NCI-H748 (cell line): Measurements from ENCODE around the gene ANTXR2.
"Not testable (repeated sequence)": the region's sequence is repeated elsewhere in the genome, so short reads cannot be mapped to it uniquely, and the experiment has no call there.

Source experiments
- DNase-seq: peaks from one replicate; lab custom pipeline; 2025; ENCODE audit not compliant: unreplicated experiment; lab: John Stamatoyannopoulos, UW

ANTXR2 gene

DNA sequence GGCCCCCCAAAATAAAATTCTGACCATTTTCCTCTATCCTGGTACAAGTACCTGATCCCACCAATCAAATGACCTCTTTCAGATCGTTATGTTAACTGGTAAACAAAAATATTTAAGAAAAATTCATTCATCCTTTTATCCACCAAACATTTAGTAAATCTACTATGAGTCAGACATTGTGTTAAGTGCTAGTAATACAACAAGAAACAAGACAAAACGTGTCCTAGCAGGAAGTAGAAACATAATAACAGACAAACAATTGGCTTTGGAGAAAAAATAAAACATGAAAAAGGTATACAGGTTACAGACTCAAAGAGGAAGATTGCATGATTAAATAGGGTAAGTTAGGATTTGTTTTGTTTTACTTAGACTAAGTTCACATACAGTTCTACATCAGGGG is 43.7 kb downstream of the ANTXR2 start:
- no peak for DNase-seq

DNA sequence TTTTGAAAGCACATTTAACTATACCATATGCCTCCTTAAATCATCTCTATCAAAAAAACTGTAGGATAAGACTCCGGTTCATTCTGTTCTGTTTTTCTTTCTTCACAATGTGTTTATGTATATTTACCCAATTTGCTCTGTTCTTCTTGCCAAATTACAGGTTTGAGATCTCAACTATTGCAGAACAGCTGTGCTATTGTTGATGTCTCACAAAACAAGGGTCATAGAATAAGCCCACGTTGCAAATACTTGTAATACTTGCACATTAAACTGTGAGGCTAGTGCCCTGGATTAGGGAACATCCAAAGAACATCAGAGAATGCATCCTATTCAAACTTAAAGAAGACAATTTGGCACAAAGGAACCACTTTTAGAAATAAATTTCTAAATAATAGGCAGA is 45.4 kb downstream of the ANTXR2 start:
- DNase-seq, result peak; percentile 4

DNA sequence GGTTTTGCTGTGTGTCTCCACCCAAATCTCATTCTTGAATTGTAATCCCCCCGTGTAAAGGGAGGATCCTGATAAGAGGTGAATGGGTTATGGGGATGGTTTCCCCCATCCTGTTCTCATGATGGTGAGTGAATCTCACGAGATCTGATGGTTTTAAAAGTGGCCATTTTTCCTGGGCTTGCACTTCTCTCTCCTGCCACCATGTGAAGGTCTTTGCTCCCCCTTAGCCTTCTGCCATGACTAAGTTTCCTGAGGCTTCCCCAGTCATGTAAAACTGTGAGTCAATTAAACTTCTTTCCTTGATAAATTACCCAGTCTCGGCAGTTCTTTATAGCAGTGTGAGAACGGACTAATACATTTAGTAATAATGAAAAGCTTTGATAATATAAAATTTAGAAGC is 46.9 kb downstream of the ANTXR2 start:
- DNase-seq, result no peak

DNA sequence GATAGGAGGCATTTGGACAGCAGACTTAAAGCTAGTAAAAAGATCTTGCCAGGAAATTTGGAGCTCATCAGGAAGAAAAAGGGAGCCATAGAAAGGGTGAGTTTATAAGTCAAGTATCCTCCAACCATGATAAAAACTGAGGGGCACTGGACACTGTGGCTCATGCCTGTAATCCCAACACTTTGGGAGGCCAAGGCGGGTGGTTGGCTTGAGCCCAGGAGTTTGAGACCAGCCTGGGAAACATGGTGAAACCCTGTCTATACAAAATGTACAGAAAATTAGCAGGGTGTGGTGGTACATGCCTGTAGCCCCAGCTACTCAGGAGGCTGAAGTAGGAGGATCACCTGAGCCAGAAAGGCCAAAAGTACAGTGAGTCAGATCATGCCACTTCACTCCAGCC is 48.7 kb downstream of the ANTXR2 start:
- DNase-seq, result no peak

DNA sequence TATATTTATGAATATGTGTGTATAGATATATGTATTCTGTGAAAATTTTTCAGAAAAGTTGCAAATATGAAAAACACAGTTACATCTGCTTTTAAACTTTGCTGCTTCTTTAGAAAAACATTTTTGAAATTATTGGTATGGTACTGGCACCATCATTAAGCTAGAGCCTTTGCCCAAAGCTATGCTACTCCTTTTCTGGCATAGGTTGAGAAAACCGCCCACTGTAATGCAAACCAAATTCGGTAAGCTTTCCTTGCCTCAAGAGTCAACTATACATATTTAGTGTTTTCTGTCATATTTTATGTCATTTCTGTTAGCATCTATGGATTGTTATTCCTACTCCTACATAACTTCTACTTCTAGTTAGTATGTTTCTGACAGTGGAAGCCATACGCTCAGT is 50.7 kb downstream of the ANTXR2 start:
- DNase-seq, result no peak

DNA sequence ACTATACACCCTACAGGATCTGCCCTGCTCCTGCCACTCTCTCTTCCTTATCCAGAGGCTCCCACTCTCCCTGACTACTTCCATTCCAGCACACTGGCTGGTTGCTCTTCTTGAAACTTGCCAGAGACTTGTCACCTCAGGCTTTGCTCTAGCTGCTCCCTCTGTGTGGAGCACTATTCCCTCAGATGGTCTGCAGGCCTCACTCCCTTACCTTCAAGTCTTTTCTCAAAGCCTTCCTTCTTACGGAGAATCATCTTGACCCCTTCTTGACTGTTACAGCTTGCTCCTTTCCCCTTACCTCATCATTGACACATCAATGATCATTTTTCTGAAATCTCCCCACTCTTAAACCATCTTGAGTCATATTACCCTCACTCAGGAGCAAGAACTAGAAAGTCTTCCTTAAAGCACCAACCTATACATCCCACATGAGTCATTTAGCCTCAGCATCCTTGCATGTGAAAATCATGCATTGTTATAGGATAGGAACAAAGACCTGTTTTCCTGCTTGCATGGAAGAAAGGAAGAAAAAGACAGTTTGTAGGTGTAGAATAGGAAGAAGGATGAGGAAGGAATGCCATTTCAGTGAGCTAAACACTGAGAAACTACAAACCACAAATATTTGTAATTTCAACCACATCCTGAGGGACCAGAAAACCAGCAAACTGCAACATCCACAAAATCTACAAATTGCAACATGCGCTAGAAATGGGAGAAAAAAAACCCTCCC is 55.7 kb downstream of the ANTXR2 start:
- no peak for DNase-seq

DNA sequence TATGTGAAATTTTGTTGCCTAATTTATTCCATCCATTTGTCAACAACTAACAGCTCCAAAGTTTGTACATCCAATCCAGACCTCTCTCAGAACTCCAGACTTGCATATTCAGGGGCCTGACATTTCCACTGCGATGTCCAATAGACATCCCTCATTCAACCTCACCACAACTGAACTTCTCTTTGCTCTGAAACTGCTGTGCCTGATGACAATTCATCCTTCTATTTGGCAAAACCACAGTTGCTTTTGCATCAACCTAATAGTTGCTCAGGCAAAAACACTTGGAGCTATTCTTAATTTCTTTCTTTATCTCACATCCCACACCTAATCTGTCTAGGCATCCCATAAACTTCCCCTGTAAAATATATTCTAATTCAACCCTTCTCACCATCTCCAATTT is 56.5 kb downstream of the ANTXR2 start:
- no peak for DNase-seq

DNA sequence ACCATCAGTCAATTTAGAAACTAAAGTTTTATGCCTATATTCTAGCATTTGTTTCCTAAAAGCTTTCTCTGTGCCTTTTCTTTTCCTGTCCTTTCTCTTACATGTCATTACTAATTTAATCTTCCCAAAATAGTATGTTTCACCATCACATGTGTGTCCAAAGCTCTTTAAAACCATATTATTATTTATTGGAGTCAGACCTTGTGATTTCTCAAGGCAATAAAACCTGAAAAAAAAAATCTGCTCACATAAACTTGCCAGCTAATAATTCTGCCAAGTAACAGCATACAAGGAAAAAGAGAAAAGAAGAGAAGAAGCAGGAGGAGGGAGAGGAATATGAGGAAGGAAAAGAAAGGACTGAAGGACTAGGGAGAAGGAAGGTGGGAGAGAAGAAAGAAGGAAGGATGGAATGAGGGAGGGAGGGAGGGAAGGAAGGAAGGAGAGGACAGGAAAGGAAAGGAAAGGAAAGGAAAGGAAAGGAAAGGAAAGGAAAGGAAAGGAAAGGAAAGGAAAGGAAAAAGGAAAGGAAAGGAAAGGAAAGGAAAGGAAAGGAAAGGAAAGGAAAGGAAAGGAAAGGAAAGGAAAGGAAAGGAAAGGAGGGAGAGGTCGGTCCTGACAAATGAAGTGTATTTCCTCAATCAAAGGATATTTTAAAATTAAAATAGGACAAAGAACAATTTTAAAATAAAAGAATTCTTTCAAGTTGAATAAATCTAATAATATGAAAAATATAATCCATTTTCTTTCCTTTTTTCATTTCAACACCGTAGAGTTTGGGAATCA is 57.4 kb downstream of the ANTXR2 start:
- no peak for DNase-seq

DNA sequence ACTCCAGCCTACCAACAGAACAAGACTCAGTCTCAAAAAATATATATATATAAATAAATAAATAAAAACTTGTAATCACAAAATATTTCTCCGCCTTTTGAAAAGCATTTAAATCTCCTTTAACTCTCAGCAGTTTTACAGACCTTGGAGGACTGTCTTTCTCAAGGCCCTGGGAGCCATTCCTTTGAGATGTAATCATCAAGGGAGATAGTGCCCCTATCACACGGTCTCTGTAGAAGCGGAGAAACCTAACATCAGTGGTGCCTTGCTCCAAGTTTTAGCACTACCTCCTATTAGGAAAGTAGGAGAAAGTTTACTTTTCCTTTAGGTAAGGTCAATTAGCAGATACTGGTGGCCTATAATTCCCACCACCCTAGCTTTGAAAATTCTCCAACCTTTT is 58.5 kb downstream of the ANTXR2 start:
- DNase-seq, result no peak

DNA sequence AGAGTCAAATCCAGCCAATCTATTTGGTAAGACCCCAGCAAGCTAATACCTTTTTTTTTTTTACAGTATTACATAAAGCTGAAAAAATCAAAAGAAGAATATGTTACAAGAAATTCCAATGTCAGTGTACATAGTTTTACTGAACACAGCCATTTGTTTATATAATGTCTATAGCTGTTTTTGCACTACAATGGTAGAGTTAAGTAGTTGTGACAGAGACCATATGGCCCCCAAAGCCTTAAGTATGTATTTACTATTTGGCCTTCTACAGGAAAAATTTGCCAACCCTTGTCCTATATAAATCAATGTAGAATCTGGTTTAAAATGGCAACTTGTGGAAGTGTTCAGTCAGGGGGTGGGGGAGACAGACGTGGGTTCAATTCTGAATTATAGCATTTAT is 60.7 kb downstream of the ANTXR2 start:
- no peak for DNase-seq

DNA sequence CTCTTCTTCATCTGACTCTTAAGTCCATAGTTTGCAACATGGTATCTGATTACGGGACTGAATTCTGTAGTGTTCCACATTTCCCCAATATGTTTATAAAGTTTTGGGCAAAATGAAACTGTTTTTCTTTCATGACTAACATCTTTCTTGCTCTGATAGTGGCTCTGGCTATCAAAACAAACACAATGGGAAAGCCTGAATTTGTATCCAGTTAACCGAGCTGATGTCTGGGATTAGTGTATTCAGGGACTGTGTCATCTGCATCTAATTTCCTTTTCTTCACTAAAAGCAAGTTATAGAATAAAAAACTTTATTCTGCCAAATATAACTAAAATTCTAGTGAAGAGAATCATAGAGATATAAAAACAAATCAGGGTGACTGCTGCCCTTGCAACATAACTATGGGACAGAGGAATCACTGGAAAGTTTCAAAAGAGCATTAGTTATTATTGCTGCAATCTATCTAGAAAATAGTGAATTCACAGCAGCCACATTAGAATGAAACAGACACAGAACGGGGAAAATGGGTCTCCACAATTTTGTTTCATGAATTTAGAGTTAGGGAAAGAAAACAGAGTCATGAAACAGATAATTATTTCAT is 61.3 kb downstream of the ANTXR2 start:
- no peak for DNase-seq

DNA sequence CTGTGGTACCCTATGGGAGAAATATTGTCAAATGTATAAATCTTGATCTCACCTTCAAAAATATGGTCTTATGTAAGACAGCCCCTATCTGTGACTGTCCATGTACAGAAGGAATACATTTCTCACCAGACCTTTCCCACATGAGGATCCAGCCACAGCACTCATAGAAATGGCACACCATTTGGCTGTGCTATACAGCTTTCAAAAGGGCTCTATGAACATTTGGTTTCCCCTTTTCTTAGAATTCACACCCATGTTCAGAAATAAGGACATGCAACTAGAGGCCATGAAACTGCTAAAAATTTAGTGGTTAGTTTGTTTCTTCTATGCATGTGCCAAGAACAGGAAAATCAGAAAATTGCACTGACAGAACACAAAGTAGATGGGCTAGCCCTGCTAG is 62.7 kb downstream of the ANTXR2 start:
- DNase-seq, result no peak

DNA sequence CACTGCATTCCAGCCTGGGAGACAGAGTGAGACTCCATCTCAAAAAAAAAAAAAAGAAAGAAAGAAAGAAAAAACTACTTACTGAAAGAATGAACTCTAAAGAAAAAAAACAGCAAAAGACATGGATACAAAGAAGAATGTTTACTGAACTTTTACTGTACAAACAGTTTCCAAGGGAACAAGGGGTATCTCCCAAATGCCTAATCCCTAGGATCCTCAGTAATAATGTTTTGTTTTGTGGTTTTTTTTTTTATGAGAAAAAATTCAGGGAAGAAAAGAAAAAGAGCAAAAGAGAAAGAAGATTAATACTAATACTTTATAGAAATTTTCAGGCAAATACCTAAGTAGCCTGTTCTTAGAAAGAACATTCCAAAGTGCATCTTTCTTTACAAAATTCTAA is 63.2 kb downstream of the ANTXR2 start:
- no peak for DNase-seq

DNA sequence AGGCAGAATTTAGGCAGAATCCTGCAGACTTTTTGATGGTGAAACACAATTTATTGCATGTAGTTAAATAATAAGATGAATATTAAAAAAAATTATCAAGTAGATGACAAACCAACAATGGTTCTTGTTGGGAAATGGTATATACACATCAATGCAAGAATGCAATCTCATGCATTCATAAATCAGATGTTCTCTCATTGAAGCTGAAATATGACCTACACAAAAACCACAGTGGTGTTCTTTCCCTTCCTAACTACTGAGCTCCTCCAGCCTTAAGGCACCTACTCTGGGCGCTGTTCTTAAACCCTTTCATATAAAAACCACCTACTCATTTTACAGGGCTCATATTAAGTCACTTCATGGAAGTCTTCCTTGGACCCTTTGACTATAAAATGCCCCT is 64.1 kb downstream of the ANTXR2 start:
- DNase-seq, result no peak

DNA sequence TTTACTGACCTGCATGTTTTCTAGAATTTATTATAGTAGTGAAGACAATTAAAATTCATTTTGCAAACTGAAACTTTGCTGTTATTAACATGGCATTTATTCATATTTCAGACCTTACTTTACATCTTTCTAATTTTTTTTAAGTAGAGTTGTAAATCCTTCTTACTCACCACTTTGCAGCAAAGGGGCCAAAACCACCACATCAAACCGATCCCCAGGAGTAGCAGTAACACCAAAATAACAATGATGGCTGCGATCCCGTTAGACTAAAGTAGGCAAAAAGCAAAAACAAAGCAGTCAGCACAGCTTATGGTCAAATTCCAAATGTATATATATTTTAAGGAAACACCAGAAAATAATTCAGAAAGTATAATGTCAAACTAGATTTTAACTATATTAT is 64.7 kb downstream of the ANTXR2 start:
- peak; percentile 2 for DNase-seq

DNA sequence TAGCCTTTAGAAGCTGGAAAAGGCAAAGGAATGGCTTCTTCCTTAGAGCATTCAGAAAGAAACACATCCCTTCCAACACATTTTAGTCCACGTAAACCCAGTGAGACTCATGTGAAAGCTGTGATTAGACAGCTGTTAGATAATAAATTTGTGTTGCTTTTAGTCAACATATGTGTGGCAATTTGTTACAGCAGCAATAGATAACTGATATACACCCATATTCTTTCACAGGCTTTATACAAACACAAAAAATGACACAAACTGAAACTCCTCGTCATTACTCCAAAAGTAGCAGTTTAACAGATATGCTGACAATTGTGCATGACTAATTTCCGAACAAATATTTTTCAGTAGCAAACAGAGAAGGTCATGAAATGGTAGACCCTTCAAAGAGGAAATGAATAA is 65.3 kb downstream of the ANTXR2 start:
- peak; percentile 70 for DNase-seq

DNA sequence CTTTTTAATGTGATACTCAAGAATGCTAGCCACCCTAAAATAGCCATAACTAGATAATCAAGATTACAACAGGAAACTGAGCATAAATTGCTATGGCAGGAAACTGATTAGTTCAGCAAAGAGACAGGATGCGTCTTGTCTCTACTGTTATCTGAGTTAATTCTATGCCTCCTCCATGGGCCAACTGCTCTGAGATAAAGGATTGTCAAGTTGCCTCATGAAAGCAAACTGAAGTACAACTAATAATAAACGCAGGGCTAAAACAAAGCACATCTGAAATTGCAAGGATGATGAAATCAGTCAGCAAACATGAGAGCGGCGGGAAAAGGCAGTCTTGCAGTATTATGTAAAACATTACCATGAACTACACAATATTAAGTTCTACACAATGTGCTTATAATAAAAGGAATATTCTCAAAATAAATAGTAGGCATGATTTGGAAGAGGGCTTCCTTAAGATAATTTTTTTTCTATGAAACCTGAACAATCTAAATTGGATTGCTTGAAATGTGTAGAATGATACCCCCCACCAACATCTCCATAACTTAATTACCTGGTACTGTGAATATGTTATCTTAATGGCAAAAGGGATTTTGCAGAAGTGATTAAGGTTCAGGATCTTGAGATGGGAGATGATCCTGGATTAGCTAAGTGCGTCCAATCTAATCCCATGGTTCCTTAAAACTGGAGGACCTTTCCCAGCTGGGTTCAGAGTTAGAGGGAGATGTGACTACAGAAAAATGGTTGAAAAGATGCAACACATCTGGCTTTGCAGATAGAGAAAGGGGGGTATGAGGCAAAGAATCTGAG is 65.9 kb downstream of the ANTXR2 start:
- peak; percentile 48 for DNase-seq

DNA sequence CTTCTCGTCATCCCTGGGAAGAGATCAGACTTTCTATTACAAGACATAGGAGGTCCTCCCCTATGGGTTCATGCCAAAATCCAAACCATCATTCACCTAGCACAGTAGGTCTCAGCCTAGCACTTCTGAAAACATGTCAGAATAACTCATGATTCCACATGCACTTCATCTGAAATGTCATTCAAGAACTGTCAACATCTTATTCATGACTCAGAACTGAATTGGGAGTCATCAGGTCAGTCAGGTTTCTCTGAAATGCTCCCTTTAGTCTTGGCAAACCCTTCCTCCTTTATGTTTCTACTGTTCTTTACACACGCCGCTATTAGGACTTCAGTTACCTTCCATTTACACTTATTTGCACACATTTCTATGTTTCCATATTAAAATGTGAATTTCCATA is 67.2 kb downstream of the ANTXR2 start:
- DNase-seq, result no peak

DNA sequence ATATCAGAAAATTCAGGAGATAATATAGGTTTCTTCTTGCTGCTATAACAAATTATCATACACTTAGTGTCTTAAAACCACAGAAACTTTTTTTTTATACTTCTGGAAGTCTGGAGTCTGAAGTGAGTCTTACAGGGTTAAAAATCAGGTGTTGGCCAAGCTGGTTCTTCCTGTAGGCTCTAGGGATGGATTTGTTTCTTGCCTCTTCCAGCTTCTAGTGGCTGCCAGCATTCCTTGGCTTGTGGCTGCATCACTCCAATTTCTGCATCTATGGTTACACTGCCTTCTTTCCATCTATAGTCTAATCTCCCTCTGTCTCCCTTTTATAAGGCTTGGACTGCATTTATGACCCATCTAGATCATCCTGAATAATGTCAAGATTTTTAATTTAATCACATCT is 68.7 kb downstream of the ANTXR2 start:
- DNase-seq, result no peak

DNA sequence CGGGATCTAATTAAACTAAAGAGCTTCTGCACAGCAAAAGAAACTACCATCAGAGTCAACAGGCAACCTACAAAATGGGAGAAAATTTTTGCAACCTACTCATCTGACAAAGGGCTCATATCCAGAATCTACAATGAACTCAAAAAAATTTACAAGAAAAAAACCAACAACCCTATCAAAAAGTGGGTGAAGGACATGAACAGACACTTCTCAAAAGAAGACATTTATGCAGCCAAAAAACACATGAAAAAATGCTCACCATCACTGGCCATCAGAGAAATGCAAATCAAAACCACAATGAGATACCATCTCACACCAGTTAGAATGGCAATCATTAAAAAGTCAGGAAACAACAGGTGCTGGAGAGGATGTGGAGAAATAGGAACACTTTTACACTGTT is 70.5 kb downstream of the ANTXR2 start:
- DNase-seq, result not testable (repeated sequence)

DNA sequence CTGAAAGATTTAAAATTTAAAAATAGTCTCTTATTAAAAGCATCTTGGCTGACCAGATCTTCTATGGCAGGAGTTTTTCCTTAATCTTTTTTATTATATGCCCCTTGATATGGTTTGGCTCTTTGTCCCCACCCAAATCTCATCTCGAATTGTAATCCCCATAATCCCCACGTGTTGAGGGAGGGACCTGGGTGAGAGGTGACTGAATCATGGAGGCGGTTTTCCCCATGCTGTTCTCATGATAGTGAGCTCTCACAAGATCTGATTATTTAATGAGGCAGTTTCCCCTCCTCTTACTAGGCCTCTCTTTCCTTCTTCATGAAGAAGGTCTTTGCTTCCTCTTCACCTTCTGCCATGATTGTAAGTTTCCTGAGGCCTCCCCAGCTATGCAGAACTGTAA is 74.0 kb downstream of the ANTXR2 start:
- DNase-seq, result not testable (repeated sequence)
